ENCODE data around the gene RAP1A.
A peak's percentile ranks its signal among the peaks of the same experiment; 100 is the strongest.

DNA sequence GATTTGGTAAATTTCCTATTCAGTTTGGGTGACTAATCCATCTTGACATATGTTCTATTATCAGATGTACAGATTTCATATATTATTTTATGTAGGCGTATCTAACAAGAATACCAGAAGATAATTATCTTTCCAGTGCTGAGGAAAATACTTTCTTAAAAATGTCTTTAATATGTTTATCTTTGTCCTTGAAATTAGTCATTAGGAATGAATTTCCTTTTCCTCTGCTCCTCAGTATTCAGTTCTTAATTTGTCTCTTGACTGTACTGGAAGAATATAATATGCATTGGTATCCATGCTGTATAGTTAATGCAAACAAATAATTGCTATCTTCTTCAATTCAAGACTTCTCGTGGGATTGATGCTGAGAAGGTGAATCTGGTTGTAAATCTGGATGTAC is 142.7 kb downstream of the RAP1A start:
- TF ChIP-seq POLR2AphosphoS5 (IDR thresholded peaks at IDR 0.05; ENCODE audit: insufficient read depth, low read depth, low read length) (no peak), EZH2 (IDR thresholded peaks at IDR 0.05; ENCODE audit: borderline replicate concordance, low read depth, low read length, severe bottlenecking) (no peak), POLR2A (IDR thresholded peaks at IDR 0.05; ENCODE audit: low read depth, low read length) (no peak), FOS (IDR thresholded peaks at IDR 0.05; ENCODE audit: borderline replicate concordance, insufficient read depth, low read length) (no peak), MYC (IDR thresholded peaks at IDR 0.05; ENCODE audit: low read depth, low read length) (no peak), JUN (IDR thresholded peaks at IDR 0.05; ENCODE audit: borderline replicate concordance, insufficient read depth, insufficient read length, low read depth) (no peak), GATA2 (IDR thresholded peaks at IDR 0.05; ENCODE audit: insufficient read depth, insufficient read length, low read depth, low read length) (peak; percentile 50)
- TF ChIP-seq, protein P1, sequence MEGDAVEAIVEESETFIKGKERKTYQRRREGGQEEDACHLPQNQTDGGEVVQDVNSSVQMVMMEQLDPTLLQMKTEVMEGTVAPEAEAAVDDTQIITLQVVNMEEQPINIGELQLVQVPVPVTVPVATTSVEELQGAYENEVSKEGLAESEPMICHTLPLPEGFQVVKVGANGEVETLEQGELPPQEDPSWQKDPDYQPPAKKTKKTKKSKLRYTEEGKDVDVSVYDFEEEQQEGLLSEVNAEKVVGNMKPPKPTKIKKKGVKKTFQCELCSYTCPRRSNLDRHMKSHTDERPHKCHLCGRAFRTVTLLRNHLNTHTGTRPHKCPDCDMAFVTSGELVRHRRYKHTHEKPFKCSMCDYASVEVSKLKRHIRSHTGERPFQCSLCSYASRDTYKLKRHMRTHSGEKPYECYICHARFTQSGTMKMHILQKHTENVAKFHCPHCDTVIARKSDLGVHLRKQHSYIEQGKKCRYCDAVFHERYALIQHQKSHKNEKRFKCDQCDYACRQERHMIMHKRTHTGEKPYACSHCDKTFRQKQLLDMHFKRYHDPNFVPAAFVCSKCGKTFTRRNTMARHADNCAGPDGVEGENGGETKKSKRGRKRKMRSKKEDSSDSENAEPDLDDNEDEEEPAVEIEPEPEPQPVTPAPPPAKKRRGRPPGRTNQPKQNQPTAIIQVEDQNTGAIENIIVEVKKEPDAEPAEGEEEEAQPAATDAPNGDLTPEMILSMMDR (IDR thresholded peaks at IDR 0.05; ENCODE audit: extremely low read depth in 1 of 2, insufficient read depth in 1 of 2, low read depth in 1 of 2, low read length in 2 of 2): no peak
- TF ChIP-seq, protein P2, sequence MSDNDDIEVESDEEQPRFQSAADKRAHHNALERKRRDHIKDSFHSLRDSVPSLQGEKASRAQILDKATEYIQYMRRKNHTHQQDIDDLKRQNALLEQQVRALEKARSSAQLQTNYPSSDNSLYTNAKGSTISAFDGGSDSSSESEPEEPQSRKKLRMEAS (IDR thresholded peaks at IDR 0.05; ENCODE audit: insufficient read depth, insufficient read length): no peak
